Activated T-cell treated with anti-CD3 and anti-CD28 coated beads for 4 hours (primary cell): Measurements from ENCODE around the gene DNMT3B.
"Not testable (repeated sequence)": the region's sequence is repeated elsewhere in the genome, so short reads cannot be mapped to it uniquely, and the experiment has no call there.

ENCODE experiments used
- DNase-seq: peaks from one replicate; pipeline ENCODE4 v3.0.0-alpha.2; 2020

The DNMT3B gene

DNA sequence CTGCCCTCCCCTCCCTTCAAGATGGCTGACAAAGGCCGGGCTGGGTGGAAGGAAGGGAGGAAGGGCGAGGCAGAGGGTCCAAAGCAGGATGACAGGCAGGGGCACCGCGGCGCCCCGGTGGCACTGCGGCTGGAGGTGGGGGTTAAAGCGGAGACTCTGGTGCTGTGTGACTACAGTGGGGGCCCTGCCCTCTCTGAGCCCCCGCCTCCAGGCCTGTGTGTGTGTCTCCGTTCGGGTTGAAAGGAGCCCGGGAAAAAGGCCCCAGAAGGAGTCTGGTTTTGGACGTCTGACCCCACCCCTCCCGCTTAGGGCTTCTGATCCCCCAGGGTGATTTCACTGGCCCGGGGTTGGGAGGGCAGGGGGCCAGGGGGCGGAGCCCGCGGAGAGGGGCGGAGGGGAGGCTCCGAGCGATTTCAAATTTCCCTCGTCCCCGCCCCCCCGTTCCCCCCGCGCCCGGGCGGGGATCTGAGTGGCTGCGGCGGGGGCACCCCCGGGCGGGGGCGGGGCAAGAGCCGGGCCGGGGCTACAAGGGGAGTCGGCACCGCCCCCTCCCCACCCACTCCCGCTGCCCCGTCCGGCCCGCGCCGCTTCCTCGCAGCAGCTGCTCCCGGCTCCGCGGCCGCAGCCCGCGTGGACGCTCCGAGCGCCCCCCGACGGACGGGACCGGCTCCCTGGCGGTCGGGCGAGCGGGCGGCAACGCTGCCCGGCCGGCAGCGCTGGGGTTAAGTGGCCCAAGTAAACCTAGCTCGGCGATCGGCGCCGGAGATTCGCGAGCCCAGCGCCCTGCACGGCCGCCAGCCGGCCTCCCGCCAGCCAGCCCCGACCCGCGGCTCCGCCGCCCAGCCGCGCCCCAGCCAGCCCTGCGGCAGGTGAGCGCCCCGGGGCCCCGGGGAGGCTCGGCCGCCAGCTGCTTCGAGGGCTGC lies at the start of gene DNMT3B:
Gene DNMT3B, plus strand, starts transcription at position 555 of the 923 bp plus-strand sequence. CDS start 17,939 bp downstream, outside the sequence.
- peak; percentile 70 for DNase-seq

DNA sequence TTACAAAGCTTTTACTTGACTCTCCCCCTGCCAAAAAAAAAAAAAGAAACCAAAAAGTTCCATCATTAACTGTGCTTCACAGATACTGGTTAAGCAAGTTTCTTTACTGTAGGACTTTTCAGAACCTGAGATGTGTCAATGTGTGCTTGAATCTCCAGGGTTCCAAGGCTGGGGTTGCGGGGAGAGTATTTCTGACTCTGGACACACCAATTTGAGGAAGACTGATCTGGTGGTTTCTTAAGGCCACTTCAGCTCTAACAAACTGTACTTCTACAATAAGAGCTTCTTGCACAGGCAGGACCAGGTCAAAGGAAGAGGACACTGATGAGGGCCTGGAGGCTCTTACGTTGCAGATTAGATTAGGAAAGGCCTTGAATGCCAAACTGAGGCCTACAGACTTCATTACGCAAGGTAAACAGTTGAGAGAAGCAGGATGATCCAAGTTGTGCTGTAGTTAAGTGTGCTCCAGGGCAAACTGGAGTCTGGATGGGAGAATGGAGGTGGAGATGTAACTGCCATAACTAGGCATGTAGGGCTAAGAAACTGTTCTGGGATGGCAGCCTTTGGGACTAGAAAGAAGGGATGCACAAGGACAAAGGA lies 43.3 kb upstream of the DNMT3B start:
- no peak for DNase-seq

DNA sequence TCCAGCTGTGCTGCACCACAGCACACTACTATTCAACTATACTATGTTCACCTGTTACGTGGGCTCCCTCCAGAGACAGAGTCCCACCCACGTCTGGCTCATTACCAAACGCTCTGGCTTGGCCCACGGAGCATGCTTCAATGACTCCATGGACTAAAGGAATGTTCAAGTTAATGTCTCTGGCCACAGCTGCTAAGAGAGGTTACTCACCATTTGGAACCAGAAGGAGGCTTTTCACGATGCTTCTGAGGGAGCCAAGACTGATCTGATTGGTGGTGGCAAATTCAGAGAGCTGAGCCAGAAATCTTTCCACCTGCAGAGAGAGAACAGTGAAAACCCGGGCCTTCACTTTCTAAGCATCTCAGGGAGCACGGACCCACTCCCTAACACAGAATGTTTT lies 34.5 kb upstream of the DNMT3B start:
- DNase-seq: no peak

DNA sequence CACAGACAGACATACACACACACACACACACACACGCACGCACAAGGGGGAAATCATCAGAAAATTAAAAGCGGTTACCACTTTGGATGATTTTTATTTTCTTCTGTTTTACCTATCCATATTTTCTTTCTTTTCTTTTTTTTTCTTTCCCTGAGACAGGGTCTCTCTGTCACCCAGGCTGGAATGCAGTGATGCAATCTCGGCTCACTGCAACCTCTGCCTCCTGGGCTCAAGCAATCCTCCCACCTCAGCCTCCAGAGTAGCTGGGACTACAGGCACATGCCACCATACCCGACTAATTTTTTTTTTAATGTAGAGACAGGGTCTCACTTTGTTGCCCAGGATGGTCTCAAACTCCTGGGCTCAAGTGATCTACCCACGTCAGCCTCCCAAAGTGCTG lies 33.8 kb upstream of the DNMT3B start:
- DNase-seq: not testable (repeated sequence)

- not testable (repeated sequence) for DNase-seq
These were observed 32.9 kb upstream of the DNMT3B start for GRCh38 chr20:32729334-32729733.

DNA sequence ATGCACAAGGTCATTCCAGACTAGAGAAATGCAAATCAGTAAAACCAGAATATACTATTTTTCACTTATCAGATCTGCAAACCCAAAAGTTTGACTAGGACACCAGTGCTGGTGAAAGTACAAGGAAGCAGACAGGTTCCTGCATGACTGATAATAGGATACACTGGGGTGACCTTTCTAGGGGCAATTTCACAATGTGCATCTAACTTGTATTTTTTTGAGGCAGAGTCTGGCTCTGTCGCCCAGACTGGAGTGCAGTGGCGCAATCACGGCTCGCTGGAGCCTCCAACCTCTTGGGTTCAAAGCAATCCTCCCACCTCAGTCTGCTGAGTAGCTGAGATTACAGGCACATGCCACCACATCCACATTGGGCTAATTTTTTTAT lies 30.3 kb upstream of the DNMT3B start:
- DNase-seq: no peak

DNA sequence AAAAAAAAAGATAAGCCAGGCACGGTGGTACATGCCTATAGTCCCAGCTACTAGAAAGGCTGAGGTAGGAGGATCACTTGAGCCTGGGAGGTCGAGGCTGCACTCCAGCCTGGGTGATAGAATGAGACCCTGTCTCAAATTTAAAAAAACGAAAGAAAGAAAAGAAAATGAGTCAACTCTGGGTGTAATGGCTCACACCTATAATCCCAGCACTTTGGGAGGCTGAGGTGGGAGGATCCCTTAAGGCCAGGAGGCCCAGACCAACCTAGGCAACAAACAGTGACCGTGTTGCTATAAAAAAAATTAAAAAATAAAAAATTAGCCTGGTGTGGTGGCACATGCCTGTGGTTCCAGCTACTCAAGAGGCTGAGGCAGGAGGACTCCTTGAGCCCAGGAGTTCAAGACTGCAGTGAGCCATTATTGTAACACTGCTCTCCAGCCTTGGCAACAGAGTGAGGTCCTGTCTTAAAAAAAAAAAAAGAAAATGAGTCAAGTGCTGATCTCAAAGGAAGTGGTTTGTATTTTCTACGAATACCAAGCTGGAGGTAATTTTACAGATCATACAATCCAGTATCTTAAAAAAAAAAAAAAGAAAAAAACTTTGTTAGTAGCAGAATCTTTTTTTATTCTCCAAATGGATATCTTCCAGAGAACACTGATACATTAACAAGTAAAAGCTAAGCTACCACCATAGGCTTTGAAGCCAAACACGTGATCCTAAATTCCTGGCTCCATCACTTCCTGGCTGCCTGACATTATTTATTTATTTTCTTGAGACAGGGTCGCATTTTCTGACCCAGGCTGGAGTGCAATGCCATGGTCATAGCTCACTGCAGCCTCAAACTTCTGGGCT lies 24.6 kb upstream of the DNMT3B start:
- peak; percentile 20 for DNase-seq

DNA sequence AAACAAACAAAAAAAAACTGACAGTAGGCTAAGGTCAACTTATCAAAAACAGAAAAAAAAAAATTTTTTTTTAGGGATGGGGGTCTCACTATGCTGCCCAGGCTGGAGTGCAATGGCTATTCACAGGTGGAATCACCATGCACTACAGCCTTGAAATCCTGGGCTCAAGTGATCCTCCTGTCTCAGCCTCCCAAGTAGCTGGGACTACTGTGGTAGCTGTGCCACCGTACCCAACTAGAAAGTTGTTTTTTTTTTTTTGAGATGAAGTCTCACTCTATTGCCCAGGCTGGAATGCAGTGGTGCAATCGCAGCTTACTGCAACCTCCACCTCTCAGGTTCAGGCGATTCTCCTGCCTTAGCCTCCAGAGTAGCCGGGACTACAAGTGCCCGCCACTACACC lies 21.0 kb upstream of the DNMT3B start:
- no peak for DNase-seq

- no peak for DNase-seq
These were observed 19.6 kb upstream of the DNMT3B start for GRCh38 chr20:32742322-32743236.

- peak; percentile 54 for DNase-seq
These were observed 18.7 kb upstream of the DNMT3B start, which contains the start of gene COMMD7 for GRCh38 chr20:32743237-32744112. Gene COMMD7 (minus strand): TSS chr20:32743467. CDS start chr20:32743391, 76 bp downstream.

- DNase-seq: no peak
These were observed 12.1 kb upstream of the DNMT3B start for GRCh38 chr20:32749914-32750637.

GRCh38 chr20:32751293-32751692 lies 10.9 kb upstream of the DNMT3B start:
- DNase-seq: no peak

DNA sequence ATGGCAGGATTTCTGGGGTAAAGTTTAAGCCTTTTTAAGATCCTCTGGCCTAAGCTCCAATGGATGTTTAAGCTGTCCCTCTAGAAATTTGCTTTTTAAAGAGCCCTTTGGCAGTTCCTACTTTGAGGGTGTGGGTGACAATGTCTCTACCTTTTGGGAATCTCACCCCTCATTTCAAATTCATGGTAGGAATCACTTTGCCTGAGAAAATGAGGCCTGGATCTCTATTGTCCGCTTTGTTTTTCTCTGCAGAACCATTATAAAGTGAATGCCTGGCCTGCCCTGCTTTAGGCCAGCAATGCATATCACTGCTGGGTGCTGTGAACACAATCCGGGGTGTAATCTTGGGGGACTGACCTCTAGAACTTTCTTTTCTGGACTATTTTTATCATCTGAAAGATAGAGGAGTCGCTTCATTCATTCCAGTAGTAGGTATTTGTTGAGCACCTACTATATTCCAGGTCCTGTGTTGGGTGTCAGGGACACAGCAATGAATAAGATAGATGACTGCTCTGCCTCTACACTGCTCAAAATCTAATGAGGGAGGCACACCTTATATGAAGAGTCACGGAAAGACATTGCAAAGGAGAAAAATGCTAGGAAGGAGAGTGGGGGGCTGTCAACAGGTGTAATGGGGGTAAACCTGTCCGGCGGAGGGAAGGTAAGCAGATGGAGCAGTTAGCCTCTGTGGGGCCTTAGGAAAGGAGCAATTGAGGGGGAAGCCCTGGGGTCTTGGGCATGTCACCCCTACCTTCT lies 10.3 kb upstream of the DNMT3B start:
- no peak for DNase-seq

DNA sequence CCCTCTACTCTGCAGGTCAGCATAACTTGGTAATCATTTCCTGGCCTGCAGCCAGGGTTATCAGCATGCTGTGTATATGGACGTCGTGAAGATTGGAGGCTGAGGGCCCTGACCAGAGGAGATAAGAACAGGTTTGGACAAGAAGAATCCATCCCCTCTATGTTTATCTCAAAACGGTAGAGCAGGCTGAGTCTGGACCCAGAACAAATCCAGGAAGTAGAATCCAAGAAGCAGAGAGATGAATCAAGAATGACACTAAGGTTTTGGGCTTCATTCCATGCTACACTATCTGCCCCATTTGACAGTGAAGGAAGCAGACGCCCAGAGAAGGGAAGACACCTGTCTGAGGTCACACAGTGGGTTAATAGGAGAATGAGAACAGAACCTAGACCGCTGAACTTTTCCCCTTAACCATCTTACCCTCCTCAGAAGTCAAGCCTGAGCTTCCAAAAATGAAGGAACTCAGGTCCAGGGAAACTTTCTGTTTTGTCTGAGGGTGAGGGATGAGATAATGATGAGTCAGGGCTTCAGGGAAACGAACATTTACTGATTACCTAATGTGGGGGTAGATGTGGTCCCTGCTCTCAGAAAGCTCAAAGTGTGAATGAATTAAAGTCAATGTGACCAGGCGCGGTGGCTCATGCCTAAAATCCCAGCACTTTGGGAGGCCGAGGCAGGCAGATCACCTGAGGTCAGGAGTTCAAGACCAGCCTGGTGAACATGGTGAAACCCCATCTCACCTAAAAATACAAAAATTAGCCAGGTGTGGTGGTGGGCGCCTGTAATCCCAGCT lies 9.5 kb upstream of the DNMT3B start:
- DNase-seq: no peak

DNA sequence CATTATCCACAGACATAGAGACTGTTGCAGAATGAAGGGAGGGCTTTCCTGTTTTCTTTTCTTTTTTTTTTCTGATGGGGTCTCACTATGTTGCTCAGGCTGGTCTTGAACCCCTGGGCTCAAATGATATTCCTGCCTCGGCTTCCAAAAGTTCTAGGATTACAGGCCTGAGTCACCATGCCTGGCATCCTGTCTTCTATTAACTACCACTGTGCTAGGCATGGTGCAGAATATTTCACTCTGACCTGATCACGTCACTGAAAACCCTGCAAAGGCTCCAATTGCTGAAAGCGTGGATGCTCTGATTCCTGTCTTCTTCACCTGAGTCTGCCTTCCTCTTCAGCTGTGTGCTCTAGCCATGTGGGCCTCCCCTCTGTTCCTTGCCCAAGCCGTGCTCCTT lies 8.5 kb upstream of the DNMT3B start:
- DNase-seq: no peak

DNA sequence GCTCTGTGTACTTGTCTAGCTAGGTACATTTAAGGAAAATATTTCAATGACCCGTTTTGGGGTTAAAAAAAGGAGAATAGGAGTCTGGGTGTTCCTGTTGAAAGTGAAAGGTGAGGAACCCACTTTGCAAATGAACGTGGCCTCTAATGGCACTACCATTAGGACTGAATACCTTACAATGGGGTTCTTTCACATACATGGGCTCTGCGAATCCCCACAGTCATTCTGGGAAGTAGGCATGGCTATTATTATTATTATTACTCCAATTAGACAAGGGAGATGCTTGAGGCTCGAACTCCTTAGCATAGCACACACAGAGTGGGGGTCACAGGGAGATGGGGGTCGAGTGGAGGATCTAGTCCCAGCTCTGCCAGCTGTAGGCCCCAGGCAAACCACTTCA lies 6.0 kb upstream of the DNMT3B start:
- DNase-seq: no peak

GRCh38 chr20:32761417-32761830 lies 761 bp upstream of the DNMT3B start:
- DNase-seq: no peak

- DNase-seq: peak; percentile 9
These were observed 593 bp downstream of the DNMT3B start for GRCh38 chr20:32762754-32763201.
